ENCODE data around the gene HNRNPA0.

DNA sequence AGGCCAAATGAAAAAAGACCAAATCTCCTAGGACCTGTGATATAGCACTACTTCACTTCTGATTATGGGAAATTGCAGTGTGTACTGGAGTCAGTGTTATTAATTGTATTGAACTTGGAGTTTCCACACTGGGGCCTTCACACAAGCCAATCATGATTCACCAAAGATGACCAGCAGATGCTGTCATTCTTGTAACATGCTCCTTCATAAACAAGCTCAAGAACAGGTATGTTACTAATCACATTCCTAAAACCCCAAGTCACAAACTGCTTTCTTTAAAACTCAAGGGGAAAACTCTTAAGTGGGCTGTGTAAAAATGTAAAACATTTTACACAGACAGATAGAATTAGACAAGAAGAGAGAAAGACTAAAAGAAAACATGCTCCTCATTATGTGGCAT is 23.8 kb downstream of the HNRNPA0 start:
- TF ChIP-seq, protein P1, sequence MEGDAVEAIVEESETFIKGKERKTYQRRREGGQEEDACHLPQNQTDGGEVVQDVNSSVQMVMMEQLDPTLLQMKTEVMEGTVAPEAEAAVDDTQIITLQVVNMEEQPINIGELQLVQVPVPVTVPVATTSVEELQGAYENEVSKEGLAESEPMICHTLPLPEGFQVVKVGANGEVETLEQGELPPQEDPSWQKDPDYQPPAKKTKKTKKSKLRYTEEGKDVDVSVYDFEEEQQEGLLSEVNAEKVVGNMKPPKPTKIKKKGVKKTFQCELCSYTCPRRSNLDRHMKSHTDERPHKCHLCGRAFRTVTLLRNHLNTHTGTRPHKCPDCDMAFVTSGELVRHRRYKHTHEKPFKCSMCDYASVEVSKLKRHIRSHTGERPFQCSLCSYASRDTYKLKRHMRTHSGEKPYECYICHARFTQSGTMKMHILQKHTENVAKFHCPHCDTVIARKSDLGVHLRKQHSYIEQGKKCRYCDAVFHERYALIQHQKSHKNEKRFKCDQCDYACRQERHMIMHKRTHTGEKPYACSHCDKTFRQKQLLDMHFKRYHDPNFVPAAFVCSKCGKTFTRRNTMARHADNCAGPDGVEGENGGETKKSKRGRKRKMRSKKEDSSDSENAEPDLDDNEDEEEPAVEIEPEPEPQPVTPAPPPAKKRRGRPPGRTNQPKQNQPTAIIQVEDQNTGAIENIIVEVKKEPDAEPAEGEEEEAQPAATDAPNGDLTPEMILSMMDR (IDR thresholded peaks at IDR 0.05), result no peak
- no peak for TF ChIP-seq POLR2A (IDR thresholded peaks at IDR 0.05)
